HFF-Myc (cell line): ENCODE data around the gene KRAS.
A peak's percentile ranks its signal among the peaks of the same experiment; 100 is the strongest.

Experiments
- DNase-seq: peaks from one replicate; pipeline ENCODE4 v3.0.0-alpha.2; 2011; ENCODE audit warnings: low read depth; ENCODE audit errors: extremely low read depth
- H3K4me3 ChIP-seq: replicated peaks from 2 replicates; pipeline ENCODE4 v1.5.1; 2011; ENCODE audit warnings: low read depth, mild to moderate bottlenecking, control low read depth, low read length
- CTCF ChIP-seq: IDR thresholded peaks from 2 replicates; pipeline ENCODE4 v1.5.1; 2012; ENCODE audit warnings: mild to moderate bottlenecking, low read depth, low read length, control low read depth; ENCODE audit errors: missing control alignments

The KRAS gene

GRCh38 chr12:25284024-25284423 is 33.3 kb upstream of the KRAS start:
- no peak for DNase-seq
- H3K4me3 ChIP-seq: no peak overlapping the region
- no peak for TF ChIP-seq CTCF

DNA sequence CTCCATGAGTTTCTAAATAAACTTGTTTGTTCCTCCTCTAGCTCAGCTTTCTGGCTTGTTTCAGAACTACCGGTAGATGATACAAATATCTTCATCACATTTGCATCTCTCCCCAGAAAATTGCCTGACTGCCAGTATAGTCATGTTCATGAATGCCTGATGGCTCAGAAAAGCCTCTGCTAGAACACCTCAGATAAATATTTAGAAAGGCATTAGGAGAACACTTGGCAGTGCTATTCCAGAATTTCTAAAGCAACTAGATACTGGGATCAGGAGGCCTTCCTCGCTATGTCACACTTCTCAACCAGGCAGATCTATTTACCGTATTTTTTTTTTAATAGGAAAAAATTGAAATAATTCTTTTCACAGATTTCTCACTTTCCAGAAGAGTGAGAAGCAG is 32.3 kb upstream of the KRAS start:
- no peak for DNase-seq
- no peak overlapping the region for H3K4me3 ChIP-seq
- TF ChIP-seq CTCF: no peak

- no peak overlapping the region for H3K4me3 ChIP-seq
- no peak for DNase-seq
- TF ChIP-seq CTCF: no peak
Observed at GRCh38 chr12:25280082-25280481, 29.4 kb upstream of the KRAS start.

DNA sequence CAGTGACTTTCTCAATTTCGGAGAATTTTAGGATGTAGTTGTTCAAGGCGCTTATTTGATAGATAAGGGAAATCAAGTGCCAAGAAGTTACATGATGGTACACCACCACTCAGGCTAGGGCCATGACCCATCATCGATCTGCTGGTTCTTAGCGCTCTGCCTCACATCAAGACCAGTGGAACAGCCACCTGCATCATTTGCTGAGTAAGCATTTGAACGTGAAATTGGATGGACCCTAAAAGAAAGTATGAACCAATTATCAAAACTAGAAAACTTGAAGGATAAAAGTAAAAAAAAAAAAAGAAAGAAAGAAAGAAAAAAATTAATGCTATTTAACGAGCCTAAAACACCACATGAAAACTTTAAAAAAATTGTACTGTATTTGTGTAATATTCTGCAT is 27.5 kb upstream of the KRAS start:
- DNase-seq: no peak
- no peak for TF ChIP-seq CTCF
- no peak overlapping the region for H3K4me3 ChIP-seq

GRCh38 chr12:25276199-25276937 is 25.6 kb upstream of the KRAS start:
- TF ChIP-seq CTCF: no peak
- no peak overlapping the region for H3K4me3 ChIP-seq
- peak; percentile 82 for DNase-seq

- TF ChIP-seq CTCF: no peak
- no peak overlapping the region for H3K4me3 ChIP-seq
- no peak for DNase-seq
Observed at GRCh38 chr12:25271486-25272098, 20.9 kb upstream of the KRAS start.

- no peak overlapping the region for H3K4me3 ChIP-seq
- DNase-seq: no peak
Observed at GRCh38 chr12:25269701-25270100, 19.0 kb upstream of the KRAS start.

More at GRCh38 chr12:25269701-25270100, 19.0 kb upstream of the KRAS start:
- no peak for TF ChIP-seq CTCF
